Pons (tissue), 1 donor: Measurements from ENCODE around the gene VRK3.

Source experiments
- DNase-seq: peaks from one replicate; pipeline ENCODE4 v3.0.0-alpha.2; 2016; ENCODE audit warnings: low spot score

VRK3 gene

DNA sequence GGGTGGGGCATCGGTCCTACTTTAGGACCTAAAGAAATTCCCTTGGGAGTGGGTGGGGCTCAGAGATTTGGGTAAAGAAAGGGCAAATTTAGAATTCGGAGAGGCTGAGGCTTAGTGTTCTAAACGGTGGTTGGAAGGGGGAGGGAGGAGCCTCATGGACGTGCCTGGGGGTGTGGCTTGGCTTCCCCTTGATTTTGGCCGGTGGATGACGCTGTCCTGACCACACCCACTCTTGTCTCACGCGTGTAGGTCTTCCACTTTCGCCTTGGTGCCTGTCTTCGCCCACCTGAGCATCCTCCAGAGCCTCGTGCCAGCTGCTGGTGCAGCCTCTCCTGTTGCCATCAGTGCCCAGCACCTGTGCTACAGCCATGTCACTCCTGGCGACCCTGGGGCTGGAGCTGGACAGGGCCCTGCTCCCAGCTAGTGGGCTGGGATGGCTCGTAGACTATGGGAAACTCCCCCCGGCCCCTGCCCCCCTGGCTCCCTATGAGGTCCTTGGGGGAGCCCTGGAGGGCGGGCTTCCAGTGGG lies 94.6 kb downstream of the VRK3 start:
- no peak for DNase-seq

DNA sequence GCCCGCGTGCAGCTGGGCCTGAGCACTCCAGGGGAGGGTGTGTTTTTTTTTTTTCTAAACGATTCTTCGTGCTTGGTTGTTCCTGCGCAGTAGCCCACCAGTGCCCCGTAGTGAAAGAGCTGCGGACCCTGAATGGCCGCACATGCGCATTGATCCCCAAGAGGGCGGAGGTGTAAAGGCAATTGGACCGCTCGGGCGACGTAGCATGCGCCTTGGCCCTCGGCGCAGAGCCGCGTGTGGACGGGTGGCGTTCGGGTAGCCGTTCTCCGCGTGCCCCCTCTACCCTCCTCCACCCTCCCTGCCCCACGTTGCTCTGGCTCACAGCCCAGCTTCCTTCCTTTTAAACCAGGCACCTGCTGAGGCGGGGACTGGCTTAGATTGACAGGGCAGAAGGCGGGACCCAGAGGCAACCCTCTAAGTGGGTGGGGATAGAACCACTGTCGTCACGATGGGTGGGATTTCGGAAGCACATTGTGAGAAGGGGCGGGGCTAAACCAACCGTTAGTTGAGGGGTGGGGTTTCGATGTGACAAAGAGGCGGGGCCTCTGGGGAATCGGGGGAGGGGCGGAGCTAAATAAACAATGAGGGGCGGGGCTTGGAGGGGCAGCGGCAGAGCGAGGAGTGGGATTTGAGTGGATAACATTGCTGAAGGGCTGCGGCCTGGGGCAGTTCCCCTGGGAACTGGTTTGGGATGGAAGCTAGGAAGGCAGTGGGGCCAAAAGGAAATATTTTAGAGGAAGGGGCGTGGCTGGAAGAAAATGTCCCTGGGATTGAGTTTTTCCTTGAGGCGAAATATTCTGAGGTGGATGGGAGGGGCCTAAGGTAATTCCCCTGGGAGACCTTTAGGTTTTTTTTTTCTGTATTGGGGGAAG lies 95.3 kb downstream of the VRK3 start:
- peak; percentile 98 for DNase-seq

DNA sequence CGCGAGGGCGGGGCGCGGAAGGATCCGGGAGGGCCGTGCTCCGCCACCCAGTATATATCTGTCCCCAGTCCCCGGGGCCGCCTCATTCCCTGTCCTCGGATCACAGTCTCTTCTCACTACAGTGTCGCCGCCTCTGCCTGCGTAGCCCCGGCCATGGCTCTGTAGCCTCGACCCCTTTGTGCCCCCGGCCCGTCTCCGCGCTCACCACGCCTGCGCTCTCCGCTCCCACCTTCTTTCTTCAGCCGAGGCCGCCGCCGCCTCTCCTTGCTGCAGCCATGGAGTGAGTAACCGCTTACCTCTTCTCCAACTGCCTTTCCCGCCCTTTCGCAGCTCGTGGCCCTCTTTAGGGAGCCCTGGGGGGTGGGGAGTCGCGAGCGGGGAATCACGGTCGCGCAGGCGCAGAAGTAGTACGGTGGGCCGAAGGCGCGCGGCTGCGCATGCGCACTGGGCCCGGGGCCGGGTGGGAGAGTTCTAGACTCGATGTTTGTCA lies 96.0 kb downstream of the VRK3 start, which contains the start of the genes ATF5 and NUP62:
Gene ATF5 (plus strand): TSS at position 85 of the 490 bp plus-strand sequence. CDS start 1,646 bp downstream, outside the sequence.
Gene NUP62 (minus strand): TSS at position 384 of the 490 bp plus-strand sequence. CDS start 19,697 bp downstream, outside the sequence.
- DNase-seq: peak; percentile 81

GRCh38 chr19:49927526-49928264 lies 97.5 kb downstream of the VRK3 start:
- no peak for DNase-seq

GRCh38 chr19:49926515-49926914 lies 98.7 kb downstream of the VRK3 start:
- no peak for DNase-seq
